ENCODE data around the gene RTN4R. TPM values are rescaled to one million over a fixed set of nuclear protein-coding genes. Genes with fewer than 3 reads are reported as not detected.

Gene RTN4R
- total and polyA plus RNA-seq, 2 of the 8 experiments (the other 6 are each of a cell fraction or from before 2014, with no cell fraction given) = 21.8 to 41.3 TPM

DNA sequence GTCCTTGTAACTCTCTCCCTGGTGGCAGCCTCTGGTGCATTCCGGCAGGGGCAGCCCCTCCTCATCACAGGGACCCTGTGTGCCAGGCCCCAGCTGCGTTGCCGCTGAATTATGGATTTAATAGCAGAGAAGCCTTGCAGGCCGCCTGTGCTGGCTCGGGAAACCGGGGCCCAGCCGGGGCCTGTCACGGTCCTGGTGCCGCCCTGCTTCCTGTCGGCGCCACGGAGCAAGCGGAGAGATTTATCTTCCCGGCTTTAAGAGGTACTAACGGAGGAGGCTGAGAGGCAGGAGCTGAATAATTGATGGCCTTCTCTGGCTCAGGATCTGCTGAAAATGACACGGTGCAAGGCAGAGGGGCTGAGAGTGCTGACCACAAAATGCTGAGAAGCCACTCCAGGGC lies 63.3 kb downstream of the RTN4R start (continued):
- TF ChIP-seq, protein P1, sequence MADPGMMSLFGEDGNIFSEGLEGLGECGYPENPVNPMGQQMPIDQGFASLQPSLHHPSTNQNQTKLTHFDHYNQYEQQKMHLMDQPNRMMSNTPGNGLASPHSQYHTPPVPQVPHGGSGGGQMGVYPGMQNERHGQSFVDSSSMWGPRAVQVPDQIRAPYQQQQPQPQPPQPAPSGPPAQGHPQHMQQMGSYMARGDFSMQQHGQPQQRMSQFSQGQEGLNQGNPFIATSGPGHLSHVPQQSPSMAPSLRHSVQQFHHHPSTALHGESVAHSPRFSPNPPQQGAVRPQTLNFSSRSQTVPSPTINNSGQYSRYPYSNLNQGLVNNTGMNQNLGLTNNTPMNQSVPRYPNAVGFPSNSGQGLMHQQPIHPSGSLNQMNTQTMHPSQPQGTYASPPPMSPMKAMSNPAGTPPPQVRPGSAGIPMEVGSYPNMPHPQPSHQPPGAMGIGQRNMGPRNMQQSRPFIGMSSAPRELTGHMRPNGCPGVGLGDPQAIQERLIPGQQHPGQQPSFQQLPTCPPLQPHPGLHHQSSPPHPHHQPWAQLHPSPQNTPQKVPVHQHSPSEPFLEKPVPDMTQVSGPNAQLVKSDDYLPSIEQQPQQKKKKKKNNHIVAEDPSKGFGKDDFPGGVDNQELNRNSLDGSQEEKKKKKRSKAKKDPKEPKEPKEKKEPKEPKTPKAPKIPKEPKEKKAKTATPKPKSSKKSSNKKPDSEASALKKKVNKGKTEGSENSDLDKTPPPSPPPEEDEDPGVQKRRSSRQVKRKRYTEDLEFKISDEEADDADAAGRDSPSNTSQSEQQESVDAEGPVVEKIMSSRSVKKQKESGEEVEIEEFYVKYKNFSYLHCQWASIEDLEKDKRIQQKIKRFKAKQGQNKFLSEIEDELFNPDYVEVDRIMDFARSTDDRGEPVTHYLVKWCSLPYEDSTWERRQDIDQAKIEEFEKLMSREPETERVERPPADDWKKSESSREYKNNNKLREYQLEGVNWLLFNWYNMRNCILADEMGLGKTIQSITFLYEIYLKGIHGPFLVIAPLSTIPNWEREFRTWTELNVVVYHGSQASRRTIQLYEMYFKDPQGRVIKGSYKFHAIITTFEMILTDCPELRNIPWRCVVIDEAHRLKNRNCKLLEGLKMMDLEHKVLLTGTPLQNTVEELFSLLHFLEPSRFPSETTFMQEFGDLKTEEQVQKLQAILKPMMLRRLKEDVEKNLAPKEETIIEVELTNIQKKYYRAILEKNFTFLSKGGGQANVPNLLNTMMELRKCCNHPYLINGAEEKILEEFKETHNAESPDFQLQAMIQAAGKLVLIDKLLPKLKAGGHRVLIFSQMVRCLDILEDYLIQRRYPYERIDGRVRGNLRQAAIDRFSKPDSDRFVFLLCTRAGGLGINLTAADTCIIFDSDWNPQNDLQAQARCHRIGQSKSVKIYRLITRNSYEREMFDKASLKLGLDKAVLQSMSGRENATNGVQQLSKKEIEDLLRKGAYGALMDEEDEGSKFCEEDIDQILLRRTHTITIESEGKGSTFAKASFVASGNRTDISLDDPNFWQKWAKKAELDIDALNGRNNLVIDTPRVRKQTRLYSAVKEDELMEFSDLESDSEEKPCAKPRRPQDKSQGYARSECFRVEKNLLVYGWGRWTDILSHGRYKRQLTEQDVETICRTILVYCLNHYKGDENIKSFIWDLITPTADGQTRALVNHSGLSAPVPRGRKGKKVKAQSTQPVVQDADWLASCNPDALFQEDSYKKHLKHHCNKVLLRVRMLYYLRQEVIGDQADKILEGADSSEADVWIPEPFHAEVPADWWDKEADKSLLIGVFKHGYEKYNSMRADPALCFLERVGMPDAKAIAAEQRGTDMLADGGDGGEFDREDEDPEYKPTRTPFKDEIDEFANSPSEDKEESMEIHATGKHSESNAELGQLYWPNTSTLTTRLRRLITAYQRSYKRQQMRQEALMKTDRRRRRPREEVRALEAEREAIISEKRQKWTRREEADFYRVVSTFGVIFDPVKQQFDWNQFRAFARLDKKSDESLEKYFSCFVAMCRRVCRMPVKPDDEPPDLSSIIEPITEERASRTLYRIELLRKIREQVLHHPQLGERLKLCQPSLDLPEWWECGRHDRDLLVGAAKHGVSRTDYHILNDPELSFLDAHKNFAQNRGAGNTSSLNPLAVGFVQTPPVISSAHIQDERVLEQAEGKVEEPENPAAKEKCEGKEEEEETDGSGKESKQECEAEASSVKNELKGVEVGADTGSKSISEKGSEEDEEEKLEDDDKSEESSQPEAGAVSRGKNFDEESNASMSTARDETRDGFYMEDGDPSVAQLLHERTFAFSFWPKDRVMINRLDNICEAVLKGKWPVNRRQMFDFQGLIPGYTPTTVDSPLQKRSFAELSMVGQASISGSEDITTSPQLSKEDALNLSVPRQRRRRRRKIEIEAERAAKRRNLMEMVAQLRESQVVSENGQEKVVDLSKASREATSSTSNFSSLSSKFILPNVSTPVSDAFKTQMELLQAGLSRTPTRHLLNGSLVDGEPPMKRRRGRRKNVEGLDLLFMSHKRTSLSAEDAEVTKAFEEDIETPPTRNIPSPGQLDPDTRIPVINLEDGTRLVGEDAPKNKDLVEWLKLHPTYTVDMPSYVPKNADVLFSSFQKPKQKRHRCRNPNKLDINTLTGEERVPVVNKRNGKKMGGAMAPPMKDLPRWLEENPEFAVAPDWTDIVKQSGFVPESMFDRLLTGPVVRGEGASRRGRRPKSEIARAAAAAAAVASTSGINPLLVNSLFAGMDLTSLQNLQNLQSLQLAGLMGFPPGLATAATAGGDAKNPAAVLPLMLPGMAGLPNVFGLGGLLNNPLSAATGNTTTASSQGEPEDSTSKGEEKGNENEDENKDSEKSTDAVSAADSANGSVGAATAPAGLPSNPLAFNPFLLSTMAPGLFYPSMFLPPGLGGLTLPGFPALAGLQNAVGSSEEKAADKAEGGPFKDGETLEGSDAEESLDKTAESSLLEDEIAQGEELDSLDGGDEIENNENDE (IDR thresholded peaks at IDR 0.05; ENCODE audit: insufficient replicate concordance, low read length) = no peak
- TF ChIP-seq SP1 (IDR thresholded peaks at IDR 0.05; ENCODE audit: low read depth, low read length) = no peak
- no peak for TF ChIP-seq NANOG (IDR thresholded peaks at IDR 0.05; ENCODE audit: insufficient read depth, low read depth, low read length, poor library complexity, severe bottlenecking)

Measured in H1 (cell line).